Medulla oblongata (tissue), 1 donor: Measurements from ENCODE around the gene IDNK.

ENCODE experiments used
- DNase-seq: peaks from one replicate; pipeline ENCODE4 v3.0.0-alpha.2; 2015; ENCODE audit errors: extremely low spot score

Gene IDNK

GRCh38 chr9:83691492-83691891 is 68.5 kb downstream of the IDNK start:
- DNase-seq = no peak
